Endothelial cell of umbilical vein (primary cell): ENCODE measurements around the gene COL18A1. TPM values are rescaled to one million over a fixed set of nuclear protein-coding genes. Genes with fewer than 3 reads are reported as not detected.

ENCODE experiments used
- BruUV-seq: library from RNA; stranded (reverse); fragments of 400-500 nt; replicated peaks from 2 replicates; lab custom pipeline; 2021; lab: Mats Ljungman, UMichigan
- CTCF ChIA-PET: fragments of 300-600, 350-600 bp; sonication (Branson Sonifier 250); formaldehyde crosslinking; loops from one replicate; lab custom pipeline; 2021; ENCODE audit warnings: antibody characterized with exemption, inconsistent platforms; lab: Charles Lee
- POLR2A ChIA-PET: fragments of 300-600, 350-600 bp; sonication (Branson Sonifier 250); formaldehyde crosslinking; loops from one replicate; lab custom pipeline; 2021; ENCODE audit warnings: antibody characterized with exemption, inconsistent platforms; lab: Charles Lee
- DNase-seq: peaks from one replicate; pipeline ENCODE4 v3.0.0-alpha.2; 2011; ENCODE audit warnings: low read depth, low spot score
- FAIRE-seq: peaks from 2 replicates; lab custom pipeline; 2011; peaks lifted over from hg19 to GRCh38; lab: Jason Lieb, UNC
- H2AFZ ChIP-seq: 2 replicates; pipeline ENCODE4 v1.6.0; 2012; ENCODE audit warnings: low read depth, low read length, control low read depth, inconsistent platforms
- H3K27ac ChIP-seq: 2 replicates; pipeline ENCODE4 v1.5.1; 2011; ENCODE audit warnings: low read depth, mild to moderate bottlenecking, control low read depth, low read length, moderate library complexity; ENCODE audit not compliant: insufficient read depth
- H3K27me3 ChIP-seq, 2 experiments: 2 replicates each; pipeline versions ENCODE4 v1.6.0 to v1.6.1; 2011; ENCODE audit warnings: low read length in 2 of 2, mixed read lengths in 1 of 2; ENCODE audit not compliant: control insufficient read depth in 2 of 2, insufficient read depth in 2 of 2
- H3K36me3 ChIP-seq, 2 experiments: 2 replicates in 1 of 2; 3 replicates in 1 of 2; pipeline ENCODE4 v1.5.1; 2011; ENCODE audit warnings: low read length in 2 of 2, mild to moderate bottlenecking in 1 of 2, moderate library complexity in 1 of 2; ENCODE audit not compliant: control insufficient read depth in 2 of 2, insufficient read depth in 2 of 2; ENCODE audit errors: extremely low read depth in 1 of 2
- H3K4me1 ChIP-seq: 3 replicates; pipeline ENCODE4 v1.5.1; 2011; ENCODE audit warnings: mild to moderate bottlenecking, low read length; ENCODE audit not compliant: control insufficient read depth, insufficient read depth; ENCODE audit errors: extremely low read depth
- H3K4me2 ChIP-seq: 2 replicates; pipeline ENCODE4 v1.6.1; 2011; ENCODE audit warnings: low read length, control low read depth, mixed read lengths; ENCODE audit not compliant: insufficient read depth
- H3K4me3 ChIP-seq, 3 experiments: fragments of 200-600 bp in 1 of 3; sonication (generic), shearing (Covaris generic) in 1 of 3; replicated peaks in 1 of 3; 2 replicates each; pipeline ENCODE4 v1.5.1; 2011 to 2016; ENCODE audit warnings: control low read depth in 3 of 3, low read length in 3 of 3, mild to moderate bottlenecking in 2 of 3, inconsistent platforms in 1 of 3, low read depth in 1 of 3, moderate library complexity in 1 of 3; ENCODE audit not compliant: insufficient read depth in 1 of 3
- H3K79me2 ChIP-seq: 2 replicates; pipeline ENCODE4 v1.6.0; 2012; ENCODE audit warnings: low read length, inconsistent platforms; ENCODE audit not compliant: control insufficient read depth, insufficient read depth
- H3K9ac ChIP-seq: replicated peaks from 2 replicates; pipeline ENCODE3; 2011; ENCODE audit warnings: low read length, control low read depth; ENCODE audit not compliant: insufficient read depth; ENCODE audit errors: extremely low read depth
- H3K9me1 ChIP-seq: replicated peaks from 3 replicates; pipeline ENCODE4 v1.6.0; 2011; ENCODE audit warnings: mild to moderate bottlenecking, low read length; ENCODE audit not compliant: control insufficient read depth, insufficient read depth; ENCODE audit errors: extremely low read depth
- H3K9me3 ChIP-seq: replicated peaks from 2 replicates; pipeline ENCODE4 v1.5.1; 2012; ENCODE audit warnings: low read length, inconsistent platforms; ENCODE audit not compliant: control insufficient read depth, insufficient read depth
- H4K20me1 ChIP-seq: replicated peaks from 2 replicates; pipeline ENCODE3; 2011; ENCODE audit warnings: mild to moderate bottlenecking, low read length; ENCODE audit not compliant: control insufficient read depth, insufficient read depth; ENCODE audit errors: extremely low read depth
- EZH2 ChIP-seq: IDR thresholded peaks from 2 replicates; pipeline ENCODE4 v1.6.1; 2012; ENCODE audit warnings: borderline replicate concordance, low read depth, mild to moderate bottlenecking, moderate library complexity, low read length, inconsistent platforms; ENCODE audit not compliant: severe bottlenecking
- FOS ChIP-seq: IDR thresholded peaks from 2 replicates; pipeline ENCODE4 v1.6.1; 2011; ENCODE audit warnings: mild to moderate bottlenecking, low read length, moderate library complexity, borderline replicate concordance; ENCODE audit not compliant: insufficient read depth
- GATA2 ChIP-seq: IDR thresholded peaks from 2 replicates; pipeline ENCODE4 v1.7.0; 2011; ENCODE audit warnings: low read depth, mild to moderate bottlenecking, moderate library complexity, mixed read lengths, low read length; ENCODE audit not compliant: insufficient read length, insufficient read depth
- JUN ChIP-seq: IDR thresholded peaks from 2 replicates; pipeline ENCODE4 v1.6.1; 2011; ENCODE audit warnings: borderline replicate concordance, low read depth; ENCODE audit not compliant: insufficient read length, insufficient read depth
- MAX ChIP-seq: IDR thresholded peaks from 2 replicates; pipeline ENCODE4 v1.6.1; 2011; ENCODE audit not compliant: insufficient read depth, insufficient read length
- MYC ChIP-seq: IDR thresholded peaks from one replicate; pipeline ENCODE4 v1.6.1; 2011; ENCODE audit warnings: mild to moderate bottlenecking, low read depth, low read length
- POLR2A ChIP-seq: IDR thresholded peaks from 2 replicates; pipeline ENCODE4 v1.6.1; 2012; ENCODE audit warnings: low read depth, mild to moderate bottlenecking, control low read depth, low read length
- POLR2AphosphoS5 ChIP-seq: IDR thresholded peaks from 2 replicates; pipeline ENCODE4 v1.6.1; 2012; ENCODE audit warnings: low read depth, mild to moderate bottlenecking, control low read depth, low read length, moderate library complexity; ENCODE audit not compliant: insufficient read depth
- dilution Hi-C: fragments of 300-500 bp; cut with MboI; formaldehyde crosslinking; loops from one replicate; pipeline ENCODE4 v1.15.0; 2019; ENCODE audit warnings: low sequenced_read_pairs; ENCODE audit not compliant: extremely low pct_ligation_motif_present
- intact Hi-C: fragments of 100-400 bp; cut with micrococcal nuclease; formaldehyde crosslinking; loops from one replicate; pipeline ENCODE4 v1.10.0; 2022
- polyA plus RNA-seq, 4 experiments: library from polyadenylated mRNA; depleted of rRNA in 3 of 4; stranded (reverse) in 3 of 4; unstranded in 1 of 4; fragments of >200 nt; gene quantifications; 2 replicates each; pipeline versions ENCODE4 v1.2.1 to v1.2.3, GENCODE V29; 2011 to 2012; ENCODE audit warnings: missing spikeins in 1 of 4
- total RNA-seq: library from RNA; stranded (reverse); gene quantifications from 2 replicates; pipeline ENCODE4 v1.2.3, GENCODE V29; 2021
- TF ChIP-seq, protein P1 (sequence below), 2 donors: IDR thresholded peaks; 1 replicate in 1 of 2; 2 replicates in 1 of 2; pipeline ENCODE4 v1.5.1; 2011; ENCODE audit warnings: low read length in 2 of 2, mild to moderate bottlenecking in 2 of 2, moderate library complexity in 2 of 2, control low read depth in 1 of 2, inconsistent platforms in 1 of 2, low read depth in 1 of 2; ENCODE audit not compliant: insufficient read depth in 1 of 2; ENCODE audit errors: extremely low read depth in 1 of 2

The COL18A1 gene
- total and polyA plus RNA-seq, 2 donors (not counting 3 experiments of a cell fraction or from before 2014, with no cell fraction given): 198 to 252 TPM

GRCh38 chr21:45356251-45356650 is 48.7 kb upstream of the COL18A1 start:
- intact Hi-C loops (no loop called here), dilution Hi-C loops (no loop called here)
- ChIA-PET CTCF (interaction anchor here (2.3 kb wide), 1 partner anchor 47 kb away, joined by 5 read pairs; no protein-coding TSS in a partner anchor), POLR2A (no interaction called here)
- H3K4me3 ChIP-seq: no peak overlapping the region
- no TSS peak for BruUV-seq
- H3K9me3 ChIP-seq: no peaks in the 10 kb centered on the region
- H3K27me3 ChIP-seq: no peaks in the 10 kb centered on the region
- FAIRE-seq: no peak
- no peak overlapping the region for H3K27ac ChIP-seq
- H3K79me2 ChIP-seq: no peaks in the 10 kb centered on the region
- H4K20me1 ChIP-seq: no peaks in the 10 kb centered on the region
- H3K4me2 ChIP-seq: no peak overlapping the region
- peaks cover 5% of the 10 kb centered on the region for H3K4me1 ChIP-seq
- H3K9me1 ChIP-seq: no peaks in the 10 kb centered on the region
- TF ChIP-seq, protein P1, sequence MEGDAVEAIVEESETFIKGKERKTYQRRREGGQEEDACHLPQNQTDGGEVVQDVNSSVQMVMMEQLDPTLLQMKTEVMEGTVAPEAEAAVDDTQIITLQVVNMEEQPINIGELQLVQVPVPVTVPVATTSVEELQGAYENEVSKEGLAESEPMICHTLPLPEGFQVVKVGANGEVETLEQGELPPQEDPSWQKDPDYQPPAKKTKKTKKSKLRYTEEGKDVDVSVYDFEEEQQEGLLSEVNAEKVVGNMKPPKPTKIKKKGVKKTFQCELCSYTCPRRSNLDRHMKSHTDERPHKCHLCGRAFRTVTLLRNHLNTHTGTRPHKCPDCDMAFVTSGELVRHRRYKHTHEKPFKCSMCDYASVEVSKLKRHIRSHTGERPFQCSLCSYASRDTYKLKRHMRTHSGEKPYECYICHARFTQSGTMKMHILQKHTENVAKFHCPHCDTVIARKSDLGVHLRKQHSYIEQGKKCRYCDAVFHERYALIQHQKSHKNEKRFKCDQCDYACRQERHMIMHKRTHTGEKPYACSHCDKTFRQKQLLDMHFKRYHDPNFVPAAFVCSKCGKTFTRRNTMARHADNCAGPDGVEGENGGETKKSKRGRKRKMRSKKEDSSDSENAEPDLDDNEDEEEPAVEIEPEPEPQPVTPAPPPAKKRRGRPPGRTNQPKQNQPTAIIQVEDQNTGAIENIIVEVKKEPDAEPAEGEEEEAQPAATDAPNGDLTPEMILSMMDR (IDR thresholded peaks at IDR 0.05; ENCODE audit: extremely low read depth in 1 of 2, insufficient read depth in 1 of 2, low read depth in 1 of 2, low read length in 2 of 2): peak in 1 of 2 donors; percentile 9
- TF ChIP-seq FOS: no peak
- no peak for DNase-seq
- no peaks in the 10 kb centered on the region for H3K36me3 ChIP-seq
- H2AFZ ChIP-seq: no peak overlapping the region
- H3K9ac ChIP-seq: no peak overlapping the region

GRCh38 chr21:45356653-45357435 is 48.1 kb upstream of the COL18A1 start:
- peaks cover 5% of the 10 kb centered on the region for H3K4me1 ChIP-seq
- peak overlapping the region; percentile 35 for H2AFZ ChIP-seq
- no peaks in the 10 kb centered on the region for H3K9me1 ChIP-seq
- ChIA-PET CTCF (interaction anchor here (1.8 to 2.3 kb wide), 2 partner anchors 9 to 48 kb away, joined by 5 to 8 read pairs; no protein-coding TSS in a partner anchor), POLR2A (no interaction called here)
- H3K27me3 ChIP-seq: no peaks in the 10 kb centered on the region
- no peak overlapping the region for H3K4me2 ChIP-seq
- H3K9me3 ChIP-seq: no peaks in the 10 kb centered on the region
- TF ChIP-seq EZH2 (no peak), JUN (no peak), FOS (no peak), POLR2AphosphoS5 (no peak), POLR2A (no peak), MYC (no peak), MAX (no peak), GATA2 (no peak)
- TF ChIP-seq, protein P1 (IDR thresholded peaks at IDR 0.05; ENCODE audit: extremely low read depth in 1 of 2, insufficient read depth in 1 of 2, low read depth in 1 of 2, low read length in 2 of 2): no peak
- no peaks in the 10 kb centered on the region for H4K20me1 ChIP-seq
- DNase-seq (peak; percentile 48), FAIRE-seq (no peak)
- H3K79me2 ChIP-seq: no peaks in the 10 kb centered on the region
- H3K36me3 ChIP-seq: no peaks in the 10 kb centered on the region
- BruUV-seq: no TSS peak
- intact Hi-C loops (no loop called here), dilution Hi-C loops (no loop called here)
- no peak overlapping the region for H3K27ac ChIP-seq
- H3K4me3 ChIP-seq: no peak overlapping the region
- no peak overlapping the region for H3K9ac ChIP-seq
